GM19328 (cell line): ENCODE data around the gene ENOSF1.
"Not testable (repeated sequence)": the region's sequence is repeated elsewhere in the genome, so short reads cannot be mapped to it uniquely, and the experiment has no call there.

Experiments used
- ATAC-seq: cut with Tn5 transposase; IDR thresholded peaks from one replicate; pipeline ENCODE4 v1.9.1; 2021; ENCODE audit warnings: mild to moderate bottlenecking, moderate library complexity; ENCODE audit not compliant: unreplicated experiment

ENOSF1 gene

GRCh38 chr18:712401-713134 is at the start of gene ENOSF1:
Gene ENOSF1, minus strand, starts transcription at chr18:712630. Its CDS starts 43 bp downstream, at chr18:712587.
- ATAC-seq: peak; percentile 92

DNA sequence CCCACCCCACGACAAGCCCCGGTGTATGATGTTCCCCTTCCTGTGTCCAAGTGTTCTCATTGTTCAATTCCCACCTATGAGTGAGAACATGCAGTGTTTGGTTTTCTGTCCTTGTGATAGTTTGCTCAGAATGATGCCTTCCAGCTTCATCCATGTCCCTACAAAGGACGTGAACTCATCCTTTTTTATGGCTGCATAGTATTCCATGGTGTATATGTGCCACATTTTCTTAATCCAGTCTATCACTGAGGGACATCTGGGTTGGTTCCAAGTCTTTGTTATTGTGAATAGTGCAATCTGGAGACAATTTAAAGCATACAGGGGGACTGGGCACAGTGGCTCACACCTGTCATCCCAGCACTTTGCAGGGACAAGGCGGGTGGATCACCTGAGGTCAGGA is 47.4 kb upstream of the ENOSF1 start:
- not testable (repeated sequence) for ATAC-seq

DNA sequence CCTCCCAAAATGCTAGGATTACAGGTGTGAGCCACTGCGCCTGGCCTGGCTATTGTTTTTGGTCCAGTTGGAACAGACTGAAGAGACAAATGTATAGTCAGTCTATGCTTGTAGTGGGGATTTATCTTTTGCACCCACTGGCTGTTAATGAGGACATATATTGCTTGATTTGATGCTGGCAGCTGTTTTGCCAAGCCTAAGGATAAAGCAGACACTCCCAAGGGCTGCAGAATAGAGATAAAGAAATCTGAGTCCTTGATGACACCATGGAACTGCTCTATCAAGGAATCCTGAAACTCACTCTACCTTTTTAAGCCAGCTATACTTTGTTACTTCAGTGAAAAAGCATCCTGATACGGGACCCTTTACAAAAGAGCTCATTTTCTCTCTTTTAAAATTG is 43.1 kb upstream of the ENOSF1 start:
- ATAC-seq: no peak

DNA sequence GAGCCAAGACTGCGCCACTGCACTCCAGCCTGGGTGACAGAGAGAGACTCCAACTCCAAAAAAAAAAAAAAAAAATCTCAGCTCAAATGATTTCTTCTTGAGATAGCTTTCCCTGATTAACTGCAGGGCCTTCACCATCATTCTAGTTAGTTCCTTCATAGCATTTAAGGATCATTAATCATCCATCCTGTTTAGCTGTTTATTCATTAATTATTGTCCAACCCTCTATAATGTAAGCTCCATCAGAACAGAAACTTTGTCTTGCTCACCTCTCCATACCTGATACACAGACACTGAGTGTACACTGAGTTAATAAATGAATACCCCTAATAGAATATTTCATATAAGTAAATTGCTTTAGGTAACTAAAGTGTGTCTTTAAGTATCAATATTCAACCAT is 42.2 kb upstream of the ENOSF1 start:
- ATAC-seq: no peak

DNA sequence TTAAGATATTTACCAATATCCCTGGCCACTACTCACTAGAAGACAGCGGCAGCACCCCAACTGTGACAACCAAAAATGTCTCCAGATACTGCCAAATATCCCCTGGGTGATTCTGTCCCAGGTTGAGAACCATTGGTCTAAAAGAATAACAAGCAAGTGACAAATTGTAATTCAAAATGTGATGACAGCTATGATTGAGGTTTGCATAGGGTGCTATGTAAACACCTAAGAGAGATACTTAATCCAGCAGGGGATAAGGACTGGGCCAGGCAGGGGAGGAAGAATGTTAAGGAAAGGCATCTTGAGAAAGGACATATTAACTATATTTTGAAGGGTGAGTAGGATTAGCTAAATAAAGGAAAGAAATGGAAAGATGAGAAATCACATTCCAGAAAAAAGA is 38.0 kb upstream of the ENOSF1 start:
- ATAC-seq: no peak

- no peak for ATAC-seq
These were observed 32.6 kb upstream of the ENOSF1 start for GRCh38 chr18:744832-745597.

GRCh38 chr18:741931-742512 is 29.6 kb upstream of the ENOSF1 start:
- peak; percentile 73 for ATAC-seq

- ATAC-seq: no peak
These were observed 19.9 kb upstream of the ENOSF1 start for GRCh38 chr18:732371-732770.

DNA sequence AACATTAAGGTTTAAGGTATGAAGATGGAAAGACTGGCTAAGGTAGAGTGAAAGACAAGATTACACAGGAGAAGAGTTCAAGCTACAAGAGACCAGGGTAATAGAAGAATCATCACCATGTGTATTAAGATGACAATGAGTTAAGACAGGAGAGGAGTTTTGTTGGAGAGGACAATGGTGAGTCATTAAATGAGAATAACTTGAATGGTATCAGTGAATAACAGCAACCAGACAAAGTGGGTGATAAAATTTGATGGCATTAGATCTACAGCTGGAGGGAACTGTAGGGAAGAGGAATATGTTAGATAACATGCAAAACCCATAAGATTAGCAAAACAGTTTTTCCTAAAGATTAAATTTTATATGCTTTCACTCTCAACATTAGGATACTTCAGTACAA is 18.8 kb upstream of the ENOSF1 start:
- no peak for ATAC-seq

- no peak for ATAC-seq
These were observed 18.3 kb upstream of the ENOSF1 start for GRCh38 chr18:730692-731091.

DNA sequence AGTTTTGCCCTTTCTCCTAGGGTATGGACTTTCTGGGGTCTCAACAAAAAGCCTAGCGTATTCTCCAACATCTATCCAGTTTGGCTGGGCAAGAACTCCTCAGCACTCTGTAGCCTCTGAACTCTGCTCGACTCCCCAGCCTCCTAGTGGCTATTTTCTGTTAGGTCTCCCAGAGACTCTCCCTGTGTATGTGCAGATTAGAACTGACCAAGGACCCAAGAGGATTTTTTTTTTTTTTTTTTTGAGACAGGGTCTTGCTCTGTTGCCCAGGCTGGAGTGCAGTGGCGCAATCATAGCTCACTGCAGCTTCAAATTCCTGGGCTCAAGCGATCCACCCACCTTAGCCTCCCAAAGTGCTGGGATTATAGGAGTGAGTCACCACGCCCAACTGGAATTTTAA is 17.7 kb upstream of the ENOSF1 start:
- ATAC-seq: not testable (repeated sequence)

DNA sequence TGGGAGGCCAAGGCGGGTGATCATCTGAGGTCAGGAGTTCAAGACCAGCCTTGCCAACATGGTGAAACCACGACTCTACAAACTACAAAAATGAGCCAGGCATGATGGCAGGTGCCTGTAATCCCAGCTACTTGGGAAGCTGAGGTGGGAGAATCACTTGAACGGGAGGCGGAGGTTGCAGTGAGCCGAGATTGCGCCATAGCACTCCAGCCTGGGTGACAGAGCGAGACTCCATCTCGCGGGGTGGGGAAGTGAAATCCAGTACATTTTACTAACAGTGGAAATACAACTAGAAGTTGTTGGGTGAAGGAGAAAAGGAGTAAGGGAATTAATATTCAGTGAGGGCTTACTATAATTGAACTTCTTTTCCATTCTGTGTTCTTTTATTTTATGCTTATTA is 13.2 kb upstream of the ENOSF1 start:
- ATAC-seq: no peak

DNA sequence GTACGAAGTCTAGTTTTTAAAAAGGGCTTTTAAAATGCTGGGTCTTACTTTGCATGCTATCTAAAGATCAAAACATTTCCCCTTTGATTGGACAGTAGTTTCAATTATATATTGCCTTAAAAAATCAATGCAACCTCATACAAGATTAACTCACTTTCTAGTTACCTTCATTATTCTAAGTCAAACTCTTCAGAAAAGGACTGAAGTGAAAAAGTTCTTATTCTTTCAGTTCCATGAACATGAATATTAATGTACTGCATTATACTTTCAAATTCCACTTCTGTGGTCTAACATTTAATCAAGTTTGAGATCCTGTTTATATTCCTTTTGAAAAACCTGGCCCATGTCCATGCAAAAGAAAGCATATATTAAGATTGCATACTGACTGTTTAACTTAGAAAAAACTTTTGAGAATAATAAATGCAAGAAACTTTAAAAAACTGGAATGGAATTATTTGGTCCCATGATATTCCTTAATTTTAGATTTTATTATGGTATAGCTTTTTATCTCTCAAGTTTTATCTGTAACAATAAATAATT is 11.2 kb upstream of the ENOSF1 start:
- no peak for ATAC-seq

GRCh38 chr18:717003-717402 is 4.6 kb upstream of the ENOSF1 start:
- no peak for ATAC-seq

- ATAC-seq: no peak
These were observed 3.2 kb upstream of the ENOSF1 start for GRCh38 chr18:715626-716025.

- no peak for ATAC-seq
These were observed 683 bp upstream of the ENOSF1 start for GRCh38 chr18:713135-713490.

DNA sequence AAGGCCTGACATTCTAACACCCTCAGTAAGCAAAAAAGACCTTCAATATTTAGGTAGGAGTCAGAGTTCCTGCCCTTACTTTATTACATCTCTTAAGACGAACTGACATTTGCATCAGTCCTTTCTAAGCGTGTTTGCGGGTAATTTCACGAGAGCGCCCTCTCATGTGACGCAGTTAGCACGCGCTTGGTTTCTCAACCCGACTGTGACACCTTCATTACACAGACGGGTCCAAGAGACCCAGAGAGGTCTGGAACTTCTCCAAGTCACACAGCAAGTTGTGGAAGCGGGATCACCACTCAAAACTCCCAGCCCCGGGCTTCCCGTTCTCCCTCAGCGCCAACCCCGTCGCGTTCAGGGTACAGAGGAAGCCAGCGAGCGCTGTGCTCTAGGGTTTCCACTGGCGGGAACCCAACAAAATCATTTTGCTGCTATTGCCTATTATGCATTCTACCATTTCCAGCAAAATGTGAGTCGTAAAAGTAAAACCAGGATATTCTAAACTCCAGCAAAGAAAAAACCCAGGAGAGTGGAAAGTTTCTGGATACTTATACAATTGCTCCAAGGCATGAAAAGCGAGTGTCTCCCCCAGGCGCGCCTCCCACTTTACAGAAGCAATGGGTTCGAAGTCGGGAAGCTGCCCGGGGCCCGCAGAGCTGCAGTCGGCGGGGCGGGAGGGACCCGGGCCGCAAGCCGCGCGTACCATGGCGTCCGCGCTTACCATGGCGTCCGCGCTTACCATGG is 601 bp downstream of the ENOSF1 start:
- peak; percentile 55 for ATAC-seq

- no peak for ATAC-seq
These were observed 1.1 kb downstream of the ENOSF1 start for GRCh38 chr18:711310-711656.

GRCh38 chr18:710418-711300 is 1.8 kb downstream of the ENOSF1 start:
- ATAC-seq: no peak

GRCh38 chr18:709771-710170 is 2.7 kb downstream of the ENOSF1 start:
- ATAC-seq: no peak
